ENCODE data around the gene CFAP77.

Gene CFAP77

GRCh38 chr9:132575811-132576210 is 165.8 kb downstream of the CFAP77 start:
- no peak for DNase-seq (ENCODE audit: low read depth, low spot score)
- in situ Hi-C loops (cut with HindIII; ENCODE audit: low sequenced_read_pairs): no loop called here
- TF ChIP-seq CTCF (IDR thresholded peaks at IDR 0.05; ENCODE audit: low read depth, low read length): no peak
- no peak overlapping the region for H3K4me3 ChIP-seq (ENCODE audit: low read depth, low read length)

DNA sequence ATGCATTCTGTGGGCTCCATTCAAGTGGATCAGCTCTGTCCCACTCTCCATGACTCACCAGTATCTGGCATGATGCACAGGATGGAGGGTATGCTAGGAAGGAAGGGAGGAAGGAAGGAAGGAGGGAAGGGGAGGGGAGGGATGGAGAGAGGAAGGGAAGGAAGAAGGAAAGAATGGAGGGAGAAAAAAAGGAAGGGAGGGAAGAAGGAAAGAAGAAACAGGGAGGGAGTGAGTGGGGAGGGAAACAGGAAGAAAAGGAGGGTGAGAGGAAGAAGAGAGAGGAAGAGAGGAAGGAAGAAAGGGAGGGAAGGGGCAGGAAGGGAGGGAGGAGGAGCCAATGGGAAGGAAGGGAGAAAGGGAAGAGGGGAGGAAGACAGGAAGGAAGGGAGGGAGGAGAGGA is 167.1 kb downstream of the CFAP77 start:
- no peak for DNase-seq (ENCODE audit: low read depth, low spot score)
- TF ChIP-seq CTCF (IDR thresholded peaks at IDR 0.05; ENCODE audit: low read depth, low read length): no peak
- no peak overlapping the region for H3K4me3 ChIP-seq (ENCODE audit: low read depth, low read length)
- in situ Hi-C loops (cut with HindIII; ENCODE audit: low sequenced_read_pairs): no loop called here

DNA sequence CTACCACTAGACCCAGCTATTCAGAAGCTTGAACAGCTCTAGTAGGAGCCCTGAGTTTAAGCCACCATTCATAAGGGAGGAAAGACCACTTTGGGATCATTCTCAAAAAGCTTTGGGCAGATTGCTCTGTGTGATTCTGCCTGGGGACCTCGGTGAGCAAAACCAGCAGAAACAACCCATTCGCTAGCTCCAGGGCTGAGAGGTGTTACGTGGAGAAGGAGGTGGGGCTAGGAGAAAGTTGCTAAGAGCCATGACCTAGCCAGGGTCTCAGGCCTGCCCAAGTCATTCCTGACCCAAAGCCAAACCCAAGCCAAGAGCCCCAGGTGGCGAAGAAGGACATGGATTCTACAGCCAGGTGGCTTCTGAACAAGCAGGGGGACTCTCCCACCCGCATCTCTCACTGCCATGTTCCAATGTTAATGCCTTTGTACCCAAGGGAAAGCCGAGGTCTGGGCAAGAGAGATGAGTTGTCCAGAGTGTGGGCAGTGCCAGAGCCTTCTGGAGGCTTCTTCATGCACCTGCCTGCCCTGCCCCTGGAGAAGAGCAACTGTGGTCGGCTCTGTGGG is 168.4 kb downstream of the CFAP77 start:
- in situ Hi-C loops (cut with HindIII; ENCODE audit: low sequenced_read_pairs): no loop called here
- TF ChIP-seq CTCF (IDR thresholded peaks at IDR 0.05; ENCODE audit: low read depth, low read length): no peak
- no peak overlapping the region for H3K4me3 ChIP-seq (ENCODE audit: low read depth, low read length)
- DNase-seq (ENCODE audit: low read depth, low spot score): no peak

DNA sequence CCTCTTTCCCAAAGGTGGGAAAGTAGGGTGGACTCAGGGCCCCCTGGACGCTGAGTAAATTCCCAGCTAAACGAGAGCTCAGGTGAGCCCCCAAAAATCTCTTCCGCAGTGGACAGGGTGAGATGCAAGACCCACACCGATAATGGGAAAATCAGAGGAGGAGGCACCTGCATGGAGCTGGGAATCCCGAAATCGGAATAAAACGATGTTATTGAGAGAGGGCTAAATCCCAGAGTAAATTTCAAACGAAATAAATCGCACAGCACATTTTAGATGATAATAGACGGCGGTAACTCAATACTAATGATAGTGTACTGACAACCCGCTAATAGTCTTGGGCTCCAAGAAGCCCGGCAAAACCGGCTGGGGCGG is 169.4 kb downstream of the CFAP77 start:
- in situ Hi-C loops (cut with HindIII; ENCODE audit: low sequenced_read_pairs): no loop called here
- TF ChIP-seq CTCF (IDR thresholded peaks at IDR 0.05; ENCODE audit: low read depth, low read length): no peak
- DNase-seq (ENCODE audit: low read depth, low spot score): no peak
- no peak overlapping the region for H3K4me3 ChIP-seq (ENCODE audit: low read depth, low read length)

DNA sequence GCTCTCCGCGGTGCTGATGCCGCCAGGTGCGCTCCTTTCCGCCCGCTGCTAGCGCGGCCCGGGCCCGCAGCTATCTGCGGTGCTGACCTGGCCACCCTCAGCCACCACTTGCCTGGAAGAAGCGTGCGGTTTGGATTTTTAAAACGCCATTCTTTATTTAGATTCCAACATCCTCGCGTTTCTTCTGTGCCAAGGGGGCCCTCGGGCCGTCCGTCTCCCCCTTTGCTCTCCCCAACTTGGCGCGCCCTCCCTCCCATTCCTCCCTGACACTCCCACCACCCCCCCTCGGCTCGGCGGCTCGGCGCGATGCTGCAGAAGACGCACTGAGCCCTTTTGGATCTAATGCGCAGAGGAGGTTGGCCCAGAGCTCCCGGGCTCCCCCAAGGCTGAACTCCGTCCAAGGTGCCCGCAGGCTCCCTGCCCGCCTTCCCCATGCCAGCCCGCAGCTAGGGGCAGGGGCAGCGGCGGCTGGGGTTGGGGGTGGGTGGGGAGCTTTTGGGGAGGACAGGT is 172.3 kb downstream of the CFAP77 start, which contains the start of gene BARHL1:
BARHL1 (plus strand) TSS at position 331 of the 510 bp plus-strand sequence. CDS start 192 bp downstream, outside the sequence.
- DNase-seq (ENCODE audit: low read depth, low spot score): no peak
- in situ Hi-C loops (cut with HindIII; ENCODE audit: low sequenced_read_pairs): no loop called here
- no peak for TF ChIP-seq CTCF (IDR thresholded peaks at IDR 0.05; ENCODE audit: low read depth, low read length)
- H3K4me3 ChIP-seq (ENCODE audit: low read depth, low read length): peak within 1 kb of the TSS; percentile 5

DNA sequence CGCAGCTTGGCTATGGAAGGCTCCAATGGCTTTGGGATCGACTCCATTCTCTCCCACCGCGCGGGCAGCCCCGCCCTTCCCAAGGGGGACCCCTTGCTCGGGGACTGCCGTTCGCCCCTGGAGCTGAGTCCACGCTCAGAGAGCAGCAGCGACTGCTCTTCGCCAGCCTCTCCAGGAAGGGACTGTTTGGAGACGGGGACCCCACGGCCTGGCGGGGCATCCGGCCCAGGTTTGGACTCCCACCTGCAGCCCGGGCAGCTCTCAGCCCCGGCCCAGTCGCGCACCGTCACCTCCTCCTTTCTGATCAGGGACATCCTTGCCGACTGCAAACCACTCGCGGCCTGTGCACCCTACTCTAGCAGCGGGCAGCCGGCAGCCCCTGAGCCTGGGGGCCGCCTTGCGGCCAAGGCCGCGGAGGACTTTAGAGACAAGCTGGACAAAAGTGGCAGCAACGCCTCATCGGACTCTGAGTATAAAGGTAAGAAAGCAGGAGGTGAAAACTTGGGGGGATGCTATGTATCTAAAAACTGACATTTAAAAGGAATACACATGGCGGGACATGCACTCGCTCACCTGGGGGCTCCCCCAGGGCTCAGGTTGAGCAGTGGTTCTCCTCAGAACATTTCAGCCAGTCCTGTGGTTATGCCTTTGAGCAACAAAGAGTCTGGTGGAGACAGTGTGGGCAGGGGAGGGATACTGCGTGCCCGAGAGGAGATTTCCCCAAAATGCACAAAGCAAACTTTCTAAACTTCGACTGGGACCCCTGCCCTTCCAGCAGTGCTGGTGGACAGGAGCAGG is 173.0 kb downstream of the CFAP77 start:
- no peak for DNase-seq (ENCODE audit: low read depth, low spot score)
- in situ Hi-C loops (cut with HindIII; ENCODE audit: low sequenced_read_pairs): no loop called here
- H3K4me3 ChIP-seq (ENCODE audit: low read depth, low read length): no peak overlapping the region
- no peak for TF ChIP-seq CTCF (IDR thresholded peaks at IDR 0.05; ENCODE audit: low read depth, low read length)
